ENCODE measurements around the gene PNPLA5. TPM values are rescaled to one million over a fixed set of nuclear protein-coding genes. Genes with fewer than 3 reads are reported as not detected.

Gene PNPLA5
- total RNA-seq, 1 experiment from 2014 or later: 5.5 TPM

DNA sequence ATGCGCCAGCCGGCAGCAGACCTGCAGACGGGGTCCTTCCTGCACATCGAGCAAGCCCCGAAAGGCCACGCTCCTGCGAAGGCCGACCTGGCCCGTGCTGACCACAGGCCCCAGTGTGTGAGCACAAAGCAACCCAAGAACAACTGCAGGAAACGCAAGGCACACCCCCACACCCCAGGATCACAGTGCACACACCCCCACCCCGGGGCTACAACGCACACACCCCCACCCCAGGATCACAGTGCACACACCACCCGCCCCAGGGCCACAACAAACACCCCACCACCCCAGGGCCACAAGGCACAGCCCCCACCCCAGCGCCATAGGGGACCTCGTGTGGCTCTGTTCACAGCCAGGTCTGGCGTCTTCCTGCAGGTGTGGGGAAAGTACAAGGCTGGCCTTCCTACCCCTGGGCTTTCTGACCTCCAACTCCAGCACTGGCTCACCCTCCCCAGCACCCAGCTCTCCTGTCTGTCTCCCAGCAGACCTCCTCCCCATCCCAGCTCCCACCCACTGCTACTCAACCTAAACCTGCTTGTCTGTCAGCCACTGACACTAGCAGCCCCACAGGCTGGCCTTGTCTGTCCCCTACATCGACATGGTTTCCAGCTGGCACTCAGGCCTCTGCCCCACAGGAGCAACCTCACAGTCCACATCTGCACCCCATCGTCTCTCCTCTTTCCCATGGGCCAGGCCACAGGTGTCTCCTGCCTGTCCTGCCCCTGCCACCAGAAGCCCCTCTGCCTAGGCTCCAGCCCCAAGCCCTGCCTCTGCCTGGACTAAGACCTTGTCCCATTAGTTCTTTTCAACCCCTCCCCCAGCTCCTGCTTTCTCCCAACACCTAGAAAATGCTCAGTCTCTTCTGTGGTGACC, 59.2 kb downstream of the PNPLA5 start:
- Histone ChIP-seq H2BK120ac (ENCODE audit: low read depth, low read length, poor library complexity, severe bottlenecking) (no peak overlapping the region), H3K9me3 (ENCODE audit: control insufficient read depth, low read depth, low read length) (no peaks in the 10 kb centered on the region), H2BK15ac (ENCODE audit: low read depth, low read length) (no peak overlapping the region), H2AK5ac (ENCODE audit: insufficient read length, low read length) (no peak overlapping the region), H4K8ac (replicated peaks; ENCODE audit: insufficient read length, low read depth, low read length) (no peak overlapping the region), H3K27me3 (ENCODE audit: insufficient read depth, low read length) (no peaks in the 10 kb centered on the region), H3K9ac (ENCODE audit: extremely low read depth, insufficient read length, low read length) (no peak overlapping the region), H4K5ac (ENCODE audit: insufficient read length, low read depth, low read length) (no peak overlapping the region), H3K79me1 (ENCODE audit: insufficient read depth, low read depth, low read length, poor library complexity, severe bottlenecking) (no peaks in the 10 kb centered on the region), H2BK5ac (ENCODE audit: insufficient read length, low read length) (no peak overlapping the region), H3K79me2 (ENCODE audit: insufficient read depth, low read length) (no peaks in the 10 kb centered on the region; the same call in 1 of the 2 replicates), H3K4ac (ENCODE audit: low read depth, low read length) (no peak overlapping the region), H3T11ph (ENCODE audit: low read length) (no peak overlapping the region), H2BK20ac (ENCODE audit: low read depth, low read length, poor library complexity, severe bottlenecking) (no peak overlapping the region), H3K4me2 (ENCODE audit: insufficient read depth, insufficient read length, low read length) (no peak overlapping the region), H3K27ac (ENCODE audit: insufficient read length, low read depth, low read length) (no peak overlapping the region), H3K4me1 (ENCODE audit: insufficient read depth, low read length) (no peaks in the 10 kb centered on the region), H4K91ac (ENCODE audit: insufficient read length, low read depth, low read length) (no peak overlapping the region), H3K18ac (ENCODE audit: insufficient read length, low read depth, low read length) (no peak overlapping the region), H3K23me2 (ENCODE audit: insufficient read length, low read depth, low read length, poor library complexity, severe bottlenecking) (no peaks in the 10 kb centered on the region), H2AFZ (ENCODE audit: low read length) (no peak overlapping the region), H2BK12ac (ENCODE audit: insufficient read length, low read depth, low read length) (no peak overlapping the region), H3K23ac (ENCODE audit: insufficient read length, low read depth, low read length) (no peak overlapping the region), H3K56ac (ENCODE audit: insufficient read length, low read depth, low read length) (no peak overlapping the region), H3K14ac (ENCODE audit: insufficient read depth, low read length) (no peak overlapping the region), H4K20me1 (ENCODE audit: control insufficient read depth, insufficient read depth, insufficient read length) (no peaks in the 10 kb centered on the region)
- no peak overlapping the region for H3K4me3 Mint-ChIP-seq
- H3K27ac Mint-ChIP-seq: peak overlapping the region in 2 of 3 experiments; percentile 45 to 78; a peak in 4 of 7 replicates
- peaks cover 7 to 44% (median 32%) of the 10 kb centered on the region in 3 experiments; a peak in 6 of 7 replicates for H3K36me3 Mint-ChIP-seq (ENCODE audit: insufficient read depth in 1 of 3, low read depth in 3 of 3)
- H3K9me3 Mint-ChIP-seq: no peaks in the 10 kb centered on the region
- no CpG with 5 or more reads among the region's 18 CpGs for WGBS (ENCODE audit: extremely low coverage, insufficient read length, low lambda C conversion rate)
- TF ChIP-seq, protein P1, sequence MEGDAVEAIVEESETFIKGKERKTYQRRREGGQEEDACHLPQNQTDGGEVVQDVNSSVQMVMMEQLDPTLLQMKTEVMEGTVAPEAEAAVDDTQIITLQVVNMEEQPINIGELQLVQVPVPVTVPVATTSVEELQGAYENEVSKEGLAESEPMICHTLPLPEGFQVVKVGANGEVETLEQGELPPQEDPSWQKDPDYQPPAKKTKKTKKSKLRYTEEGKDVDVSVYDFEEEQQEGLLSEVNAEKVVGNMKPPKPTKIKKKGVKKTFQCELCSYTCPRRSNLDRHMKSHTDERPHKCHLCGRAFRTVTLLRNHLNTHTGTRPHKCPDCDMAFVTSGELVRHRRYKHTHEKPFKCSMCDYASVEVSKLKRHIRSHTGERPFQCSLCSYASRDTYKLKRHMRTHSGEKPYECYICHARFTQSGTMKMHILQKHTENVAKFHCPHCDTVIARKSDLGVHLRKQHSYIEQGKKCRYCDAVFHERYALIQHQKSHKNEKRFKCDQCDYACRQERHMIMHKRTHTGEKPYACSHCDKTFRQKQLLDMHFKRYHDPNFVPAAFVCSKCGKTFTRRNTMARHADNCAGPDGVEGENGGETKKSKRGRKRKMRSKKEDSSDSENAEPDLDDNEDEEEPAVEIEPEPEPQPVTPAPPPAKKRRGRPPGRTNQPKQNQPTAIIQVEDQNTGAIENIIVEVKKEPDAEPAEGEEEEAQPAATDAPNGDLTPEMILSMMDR (conservative IDR thresholded peaks at IDR 0.05): no peak
- DNase-seq: no peak
- H3K4me1 Mint-ChIP-seq: peaks cover 9 to 15% of the 10 kb centered on the region in 2 experiments
- H3K27me3 Mint-ChIP-seq (ENCODE audit: low read depth): no peaks in the 10 kb centered on the region

Data from H9 (cell line).